BLaER1 treated with 17β-estradiol and CSF1 and Interleukin-3, amounts not matched to agents 10 nM and 100 nM (cell line): ENCODE data around the gene ARMH2.

ENCODE experiments used
- H3K27ac ChIP-seq, 11 experiments: shearing (Covaris generic); formaldehyde crosslinking; 2 replicates each; pipeline ENCODE4 v1.8.1; 2022
- H3K27me3 ChIP-seq, 11 experiments: shearing (Covaris generic); formaldehyde crosslinking; 2 replicates each; pipeline ENCODE4 v1.8.1; 2022
- H3K36me3 ChIP-seq, 11 experiments: shearing (Covaris generic); formaldehyde crosslinking; 2 replicates each; pipeline ENCODE4 v1.8.1; 2022
- H3K4me1 ChIP-seq, 10 experiments: shearing (Covaris generic); formaldehyde crosslinking; 2 replicates each; pipeline ENCODE4 v1.8.1; 2022
- H3K4me2 ChIP-seq, 11 experiments: shearing (Covaris generic); formaldehyde crosslinking; 2 replicates each; pipeline ENCODE4 v1.8.1; 2022
- H3K4me3 ChIP-seq, 10 experiments: shearing (Covaris generic); formaldehyde crosslinking; 2 replicates each; pipeline ENCODE4 v1.8.1; 2022
- H3K9ac ChIP-seq, 11 experiments: shearing (Covaris generic); formaldehyde crosslinking; 2 replicates each; pipeline ENCODE4 v1.8.1; 2022
- H3K9me3 ChIP-seq, 11 experiments: shearing (Covaris generic); formaldehyde crosslinking; replicated peaks in 1 of 11; 2 replicates each; pipeline ENCODE4 v1.8.1; 2022
- H4K20me1 ChIP-seq, 11 experiments: shearing (Covaris generic); formaldehyde crosslinking; 2 replicates each; pipeline ENCODE4 v1.8.1; 2022
- Cebpa-rat ChIP-seq, 11 experiments: shearing (Covaris generic); IDR thresholded peaks; 2 replicates each; pipeline ENCODE4 v1.8.1; 2022

ARMH2 gene

DNA sequence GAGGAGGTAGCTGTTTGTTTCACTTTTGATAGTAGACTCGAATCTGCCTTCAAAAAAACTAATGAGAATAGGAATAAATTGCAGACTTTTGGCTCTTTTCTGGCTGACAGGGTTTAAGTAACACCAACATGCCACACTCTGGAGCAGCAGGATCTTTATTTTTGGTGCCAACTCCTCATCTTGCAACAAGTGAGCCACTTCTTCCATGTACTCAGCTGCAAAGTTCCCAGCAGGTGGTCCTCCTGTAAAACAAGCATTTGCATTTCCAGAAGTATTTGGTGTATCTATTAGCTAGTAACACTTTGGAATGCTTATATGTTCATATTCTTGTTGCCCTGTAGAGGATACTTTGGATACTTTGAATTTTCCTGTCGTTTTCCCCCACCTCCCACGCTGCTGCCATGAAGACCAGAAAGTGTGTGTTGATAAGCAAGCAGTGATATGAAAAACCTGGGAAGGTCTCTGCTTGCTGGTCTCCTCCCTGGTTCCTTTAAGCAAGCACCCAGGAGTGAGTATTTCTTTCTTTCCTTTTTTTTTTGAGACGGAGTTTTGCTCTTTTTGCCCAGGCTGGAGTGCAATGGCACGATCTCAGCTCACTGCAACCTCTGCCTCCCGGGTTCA lies 1.0 kb downstream of the ARMH2 start:
- Histone ChIP-seq H3K4me1 (no peaks in the 10 kb centered on the region), H3K27ac (no peak overlapping the region), H4K20me1 (no peaks in the 10 kb centered on the region), H3K27me3 (no peaks in the 10 kb centered on the region), H3K4me3 (no peak overlapping the region), H3K4me2 (no peak overlapping the region), H3K9ac (no peak overlapping the region), H3K9me3 (peaks cover 0 to 5% (median 0%) of the 10 kb centered on the region in 11 experiments; a peak in 1 of 22 replicates), H3K36me3 (peaks cover 0 to 14% (median 0%) of the 10 kb centered on the region in 11 experiments; a peak in 8 of 22 replicates)
- no peak for TF ChIP-seq Cebpa-rat (IDR thresholded peaks at IDR 0.05)

DNA sequence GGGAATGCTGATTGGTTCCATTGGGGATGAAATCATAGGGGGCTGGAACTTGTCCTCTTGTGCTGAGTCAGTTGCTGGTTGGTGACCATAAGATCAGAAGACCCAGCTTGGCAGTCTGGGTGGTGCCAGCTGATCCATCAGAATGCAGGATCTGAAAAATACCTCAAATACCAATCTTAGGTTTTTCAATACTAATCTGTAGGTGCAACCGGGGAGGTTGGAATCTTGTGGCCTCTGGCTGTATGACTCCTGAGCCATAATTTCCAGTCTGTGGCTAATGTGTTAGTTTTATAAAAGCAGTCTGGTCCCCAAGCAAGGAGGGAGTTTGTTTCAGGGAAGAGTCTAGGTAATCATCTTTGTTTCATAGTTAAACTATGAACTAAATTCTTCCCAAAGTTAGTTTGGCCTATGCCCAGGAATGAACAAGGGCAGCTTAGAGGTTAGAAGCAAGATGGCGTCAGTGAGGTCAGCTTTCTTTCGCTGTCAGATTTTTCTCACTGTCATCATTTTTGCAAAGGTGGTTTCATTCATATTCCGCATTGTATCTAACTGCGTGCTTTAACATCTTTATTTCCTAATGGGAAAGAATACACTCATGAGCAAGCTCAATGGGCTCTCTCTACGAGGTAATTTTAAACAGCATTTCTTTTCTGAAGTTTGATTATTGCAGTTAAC lies 2.0 kb downstream of the ARMH2 start:
- Histone ChIP-seq H3K9me3 (peaks cover 0 to 5% (median 0%) of the 10 kb centered on the region in 11 experiments; a peak in 1 of 22 replicates), H3K4me3 (no peak overlapping the region), H3K9ac (no peak overlapping the region), H3K4me1 (no peaks in the 10 kb centered on the region), H3K27me3 (no peaks in the 10 kb centered on the region), H3K36me3 (peaks cover 0 to 12% (median 0%) of the 10 kb centered on the region in 11 experiments; a peak in 6 of 22 replicates), H4K20me1 (no peaks in the 10 kb centered on the region), H3K4me2 (no peak overlapping the region), H3K27ac (no peak overlapping the region)
- TF ChIP-seq Cebpa-rat (IDR thresholded peaks at IDR 0.05), result no peak

GRCh38 chr6:24795106-24795505 lies 3.6 kb downstream of the ARMH2 start:
- H3K4me3 ChIP-seq, result no peak overlapping the region
- H3K27me3 ChIP-seq, result no peaks in the 10 kb centered on the region
- H4K20me1 ChIP-seq, result no peaks in the 10 kb centered on the region
- H3K36me3 ChIP-seq, result peaks cover 0 to 18% (median 0%) of the 10 kb centered on the region in 11 experiments; a peak in 7 of 22 replicates
- TF ChIP-seq Cebpa-rat (IDR thresholded peaks at IDR 0.05), result no peak
- H3K9ac ChIP-seq, result no peak overlapping the region
- no peak overlapping the region for H3K27ac ChIP-seq
- peaks cover 0 to 5% (median 0%) of the 10 kb centered on the region in 11 experiments; a peak in 1 of 22 replicates for H3K9me3 ChIP-seq
- H3K4me2 ChIP-seq, result no peak overlapping the region
- no peaks in the 10 kb centered on the region for H3K4me1 ChIP-seq

DNA sequence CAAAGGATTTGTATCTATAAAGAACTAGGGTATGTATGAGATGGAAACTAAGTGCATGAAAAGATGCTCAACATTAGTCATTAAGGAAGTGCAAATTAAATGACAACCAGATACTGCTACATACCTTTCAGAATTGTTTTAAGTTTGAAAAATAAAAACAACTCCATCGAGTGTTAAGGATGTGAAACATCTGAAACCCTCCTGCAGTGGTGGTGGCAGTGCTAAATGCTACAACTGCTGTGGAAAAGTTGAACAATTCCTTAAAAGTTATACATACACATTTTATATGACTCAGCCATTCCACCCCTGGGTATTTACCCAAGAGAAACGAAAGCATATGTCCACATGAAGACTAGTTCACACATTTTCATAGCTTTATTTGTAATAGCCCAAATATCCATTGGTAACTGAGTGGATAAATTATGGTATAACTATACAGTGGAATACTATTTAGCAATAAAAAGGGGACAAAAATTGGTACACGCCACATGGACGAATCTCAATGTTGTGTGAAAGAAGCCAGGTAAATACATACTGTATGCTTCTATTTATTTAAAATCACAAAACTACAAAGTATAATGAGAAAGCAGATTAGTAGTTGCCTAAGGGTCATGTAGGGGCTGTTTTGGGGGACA lies 10.6 kb downstream of the ARMH2 start:
- no peaks in the 10 kb centered on the region for H3K4me1 ChIP-seq
- no peaks in the 10 kb centered on the region for H4K20me1 ChIP-seq
- peaks cover 35 to 84% (median 61%) of the 10 kb centered on the region in 11 experiments for H3K36me3 ChIP-seq
- no peak overlapping the region for H3K4me2 ChIP-seq
- no peaks in the 10 kb centered on the region for H3K9me3 ChIP-seq
- no peak overlapping the region for H3K4me3 ChIP-seq
- no peak overlapping the region for H3K9ac ChIP-seq
- no peaks in the 10 kb centered on the region for H3K27me3 ChIP-seq
- no peak for TF ChIP-seq Cebpa-rat (IDR thresholded peaks at IDR 0.05)
- H3K27ac ChIP-seq, result no peak overlapping the region

DNA sequence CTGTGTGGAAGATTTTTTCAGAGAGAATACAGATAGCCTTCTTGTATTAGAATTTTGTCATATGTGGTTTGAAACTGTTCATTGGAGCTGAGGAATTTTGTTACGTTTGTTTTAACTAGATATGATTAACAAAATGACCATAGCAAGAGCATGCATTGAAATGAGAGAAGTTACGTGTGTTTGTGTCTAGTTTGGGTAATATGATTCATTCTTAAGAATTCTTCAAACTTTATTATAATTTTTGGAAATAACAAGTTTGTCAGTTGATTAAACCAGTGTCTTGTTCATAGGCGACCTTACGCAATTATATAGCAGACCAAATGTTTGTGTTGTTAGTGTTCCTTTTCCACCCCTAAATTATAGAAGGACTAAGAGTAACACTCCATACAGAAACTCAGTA lies 18.5 kb downstream of the ARMH2 start:
- Histone ChIP-seq H3K9me3 (no peaks in the 10 kb centered on the region), H3K36me3 (peaks cover 20 to 80% (median 70%) of the 10 kb centered on the region in 11 experiments), H3K4me1 (peaks cover 19 to 43% (median 33%) of the 10 kb centered on the region in 10 experiments), H3K27me3 (no peaks in the 10 kb centered on the region), H4K20me1 (peaks cover 0 to 54% (median 25%) of the 10 kb centered on the region in 11 experiments; a peak in 16 of 22 replicates), H3K9ac (no peak overlapping the region), H3K4me2 (peak overlapping the region in 2 of 11 experiments; percentile 45 to 56; a peak in 2 of 22 replicates), H3K4me3 (no peak overlapping the region), H3K27ac (no peak overlapping the region)
- TF ChIP-seq Cebpa-rat (IDR thresholded peaks at IDR 0.05), result no peak

DNA sequence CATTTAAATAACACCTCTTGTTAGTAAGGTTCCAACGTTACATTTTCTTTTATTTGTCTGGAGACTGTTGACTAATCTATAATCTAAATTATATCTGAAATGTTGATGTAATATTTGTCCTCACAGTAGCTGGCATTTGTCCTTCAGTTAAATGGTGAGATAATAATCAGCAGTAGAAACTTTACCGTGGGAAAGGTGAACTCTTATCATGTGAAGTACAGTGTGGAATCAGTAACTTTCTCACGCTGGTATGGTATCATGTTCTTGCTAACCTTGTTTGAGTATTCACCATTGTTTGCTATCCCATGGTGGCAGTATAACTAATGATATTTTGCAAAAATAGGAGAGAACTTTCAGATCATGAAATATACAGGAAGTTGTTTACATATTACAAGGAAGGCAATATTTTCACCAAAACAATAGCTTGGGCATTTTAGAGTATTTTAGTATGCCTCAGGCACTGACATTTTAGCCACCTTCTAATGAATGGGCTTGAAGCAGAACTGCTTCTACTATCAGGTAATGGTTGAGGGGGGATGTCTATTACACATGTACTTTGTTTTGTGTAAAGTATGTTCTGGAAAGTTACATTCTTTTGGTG lies 19.2 kb downstream of the ARMH2 start:
- no peak overlapping the region for H3K27ac ChIP-seq
- H4K20me1 ChIP-seq, result peaks cover 0 to 54% (median 25%) of the 10 kb centered on the region in 11 experiments; a peak in 16 of 22 replicates
- H3K4me1 ChIP-seq, result peaks cover 19 to 43% (median 33%) of the 10 kb centered on the region in 10 experiments
- H3K4me2 ChIP-seq, result peak overlapping the region in 4 of 11 experiments; percentile 3 to 56 (median 31); a peak in 5 of 22 replicates
- H3K9me3 ChIP-seq, result no peaks in the 10 kb centered on the region
- no peaks in the 10 kb centered on the region for H3K27me3 ChIP-seq
- H3K36me3 ChIP-seq, result peaks cover 18 to 73% (median 63%) of the 10 kb centered on the region in 11 experiments
- H3K9ac ChIP-seq, result no peak overlapping the region
- TF ChIP-seq Cebpa-rat (IDR thresholded peaks at IDR 0.05), result no peak
- no peak overlapping the region for H3K4me3 ChIP-seq

DNA sequence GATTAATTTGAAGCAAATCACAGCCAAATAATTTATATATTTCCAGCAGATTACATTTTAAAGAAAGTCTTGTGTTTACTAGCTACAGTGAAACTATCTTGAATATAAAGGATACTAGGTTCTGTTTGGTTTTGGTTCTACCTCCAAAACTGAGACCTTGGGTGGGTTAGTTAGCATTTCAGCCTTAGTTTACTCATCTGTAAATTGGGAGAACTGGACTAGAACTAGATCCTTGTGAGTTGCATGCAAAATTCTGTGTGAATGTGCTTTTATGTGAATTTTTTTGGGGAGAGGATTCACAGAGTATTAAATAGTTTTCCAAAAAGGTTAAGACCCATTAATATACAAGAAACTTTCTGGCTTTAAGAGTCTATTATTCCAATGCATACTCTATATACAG lies 19.8 kb downstream of the ARMH2 start:
- Histone ChIP-seq H3K36me3 (peaks cover 18 to 67% (median 57%) of the 10 kb centered on the region in 11 experiments), H3K27me3 (no peaks in the 10 kb centered on the region), H3K9me3 (no peaks in the 10 kb centered on the region), H4K20me1 (peaks cover 0 to 54% (median 25%) of the 10 kb centered on the region in 11 experiments; a peak in 16 of 22 replicates), H3K27ac (no peak overlapping the region), H3K4me2 (peak overlapping the region in 3 of 11 experiments; percentile 51 to 99 (median 91); a peak in 3 of 22 replicates), H3K4me1 (peaks cover 23 to 46% (median 36%) of the 10 kb centered on the region in 10 experiments), H3K4me3 (no peak overlapping the region), H3K9ac (no peak overlapping the region)
- TF ChIP-seq Cebpa-rat (IDR thresholded peaks at IDR 0.05), result no peak

DNA sequence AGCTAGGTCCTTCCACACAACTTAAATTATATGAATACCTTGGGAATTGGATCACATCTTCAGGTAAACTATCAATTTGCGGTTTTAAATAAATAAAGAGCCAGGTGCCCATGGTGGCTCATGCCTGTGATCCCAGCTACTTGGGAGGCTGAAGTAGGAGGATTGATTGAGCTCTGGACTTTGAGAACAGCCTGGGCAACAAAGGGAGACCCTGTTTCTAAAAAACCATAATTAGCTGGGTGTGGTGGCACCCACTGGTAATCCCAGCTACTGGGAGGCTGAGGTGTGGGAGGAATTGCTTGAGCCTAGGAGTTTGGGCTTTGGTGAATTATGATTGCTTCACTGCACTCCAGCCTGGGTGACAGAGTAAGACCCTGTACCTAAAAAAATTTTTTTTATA lies 20.6 kb downstream of the ARMH2 start:
- peak overlapping the region in 1 of 11 experiments; percentile 15; a peak in 1 of 22 replicates for H3K9ac ChIP-seq
- no peaks in the 10 kb centered on the region for H3K27me3 ChIP-seq
- no peak for TF ChIP-seq Cebpa-rat (IDR thresholded peaks at IDR 0.05)
- no peak overlapping the region for H3K27ac ChIP-seq
- peaks cover 18 to 60% (median 50%) of the 10 kb centered on the region in 11 experiments for H3K36me3 ChIP-seq
- peak overlapping the region; percentile 25 to 99 (median 56); a peak in 20 of 22 replicates for H3K4me2 ChIP-seq
- H3K4me1 ChIP-seq, result peaks cover 23 to 46% (median 36%) of the 10 kb centered on the region in 10 experiments
- H3K9me3 ChIP-seq, result no peaks in the 10 kb centered on the region
- H3K4me3 ChIP-seq, result peak overlapping the region in 1 of 10 experiments; percentile 90; a peak in 2 of 20 replicates
- peaks cover 0 to 54% (median 25%) of the 10 kb centered on the region in 11 experiments; a peak in 16 of 22 replicates for H4K20me1 ChIP-seq
